Measurements from ENCODE around the gene UNK.

- TF ChIP-seq CTCF (IDR thresholded peaks at IDR 0.05; ENCODE audit: poor library complexity) (no peak), EZH2 (IDR thresholded peaks at IDR 0.05; ENCODE audit: borderline replicate concordance) (no peak)
These were observed 48.2 kb downstream of the UNK start for GRCh38 chr17:75832652-75833400.
